H1 (cell line): ENCODE measurements around the gene NODAL. TPM values are rescaled to one million over a fixed set of nuclear protein-coding genes. Genes with fewer than 3 reads are reported as not detected.

Experiments used
- CTCF ChIA-PET: fragments of 300-600 bp; sonication (Branson Sonifier 250); formaldehyde crosslinking; loops from one replicate; lab custom pipeline; 2021; ENCODE audit not compliant: partially characterized antibody; lab: Charles Lee
- POLR2A ChIA-PET: fragments of 300-600 bp; sonication (Branson Sonifier 250); formaldehyde crosslinking; loops from one replicate; lab custom pipeline; 2021; ENCODE audit warnings: inconsistent platforms; ENCODE audit not compliant: partially characterized antibody; lab: Charles Lee
- DNase-seq, 2 experiments: peaks; one replicate each; pipeline versions ENCODE4 v3.0.0 to v3.0.0-alpha.2; 2010 to 2022; ENCODE audit warnings: low spot score in 2 of 2, low read depth in 1 of 2, mixed read lengths in 1 of 2
- FAIRE-seq: peaks from 2 replicates; lab custom pipeline; 2011; peaks lifted over from hg19 to GRCh38; lab: Jason Lieb, UNC
- H2AFZ ChIP-seq: 2 replicates; pipeline ENCODE4 v1.8.1; 2012; ENCODE audit warnings: low read length, inconsistent platforms
- H2AK5ac ChIP-seq: 2 replicates; pipeline ENCODE4 v1.6.1; 2013; ENCODE audit warnings: low read depth, low read length
- H2BK120ac ChIP-seq: replicated peaks from 2 replicates; pipeline ENCODE3; 2013; ENCODE audit warnings: low read depth, low read length, inconsistent platforms
- H2BK12ac ChIP-seq: 2 replicates; pipeline ENCODE4 v1.6.1; 2013; ENCODE audit warnings: low read depth, low read length
- H2BK15ac ChIP-seq: 2 replicates; pipeline ENCODE4 v1.6.1; 2013; ENCODE audit warnings: low read length
- H2BK20ac ChIP-seq: 2 replicates; pipeline ENCODE4 v1.6.1; 2013; ENCODE audit warnings: low read length
- H2BK5ac ChIP-seq: 2 replicates; pipeline ENCODE4 v1.6.1; 2013; ENCODE audit warnings: low read depth, low read length
- H3K14ac ChIP-seq: 2 replicates; pipeline ENCODE4 v1.6.1; 2013; ENCODE audit warnings: inconsistent platforms; ENCODE audit not compliant: insufficient read length
- H3K18ac ChIP-seq: 2 replicates; pipeline ENCODE4 v1.6.1; 2013; ENCODE audit warnings: low read length; ENCODE audit errors: extremely low read depth
- H3K23ac ChIP-seq: 2 replicates; pipeline ENCODE4 v1.6.1; 2013; ENCODE audit warnings: inconsistent platforms; ENCODE audit not compliant: insufficient read length
- H3K23me2 ChIP-seq: 2 replicates; pipeline ENCODE4 v1.6.1; 2013; ENCODE audit warnings: low read depth, low read length
- H3K27ac ChIP-seq: 2 replicates; pipeline ENCODE4 v1.6.1; 2011; ENCODE audit warnings: low read depth, low read length, inconsistent platforms
- H3K27me3 ChIP-seq, 4 experiments: replicated peaks in 1 of 4; 1 replicate in 1 of 4; 2 replicates in 3 of 4; pipeline versions ENCODE4 v1.6.1 to v1.8.1; 2011 to 2013; ENCODE audit warnings: low read length in 3 of 4, mild to moderate bottlenecking in 3 of 4, inconsistent platforms in 2 of 4, mixed read lengths in 2 of 4, moderate library complexity in 1 of 4; ENCODE audit not compliant: control insufficient read depth in 3 of 4, insufficient read depth in 3 of 4; ENCODE audit errors: extremely low read depth in 1 of 4
- H3K36me3 ChIP-seq, 4 experiments: 2 replicates each; pipeline versions ENCODE4 v1.6.1 to v1.8.1; 2011 to 2013; ENCODE audit warnings: mild to moderate bottlenecking in 4 of 4, low read length in 3 of 4, moderate library complexity in 2 of 4, control low read depth in 1 of 4, inconsistent platforms in 1 of 4; ENCODE audit not compliant: insufficient read depth in 4 of 4, control insufficient read depth in 2 of 4
- H3K4ac ChIP-seq: replicated peaks from 2 replicates; pipeline ENCODE3; 2013; ENCODE audit warnings: low read length, low read depth, mixed read lengths, inconsistent platforms; ENCODE audit not compliant: insufficient read length
- H3K4me1 ChIP-seq, 4 experiments: replicated peaks in 1 of 4; 1 replicate in 1 of 4; 2 replicates in 3 of 4; pipeline versions ENCODE4 v1.6.1 to v1.8.1; 2011 to 2013; ENCODE audit warnings: low read length in 3 of 4, inconsistent platforms in 2 of 4, mixed read lengths in 1 of 4; ENCODE audit not compliant: insufficient read depth in 4 of 4, control insufficient read depth in 3 of 4
- H3K4me2 ChIP-seq, 2 experiments: 2 replicates each; pipeline versions ENCODE4 v1.6.1 to v1.8.1; 2011 to 2013; ENCODE audit warnings: low read depth in 2 of 2, low read length in 2 of 2, control low read depth in 1 of 2, inconsistent platforms in 1 of 2, mild to moderate bottlenecking in 1 of 2; ENCODE audit not compliant: insufficient read depth in 1 of 2
- H3K4me3 ChIP-seq, 4 experiments: fragments of 200-600, 300-600 bp in 1 of 4; sonication (generic), shearing (Covaris generic), sonication (Bioruptor Twin) in 1 of 4; 2 replicates each; pipeline versions ENCODE4 v1.5.1 to v1.8.1; 2011 to 2016; ENCODE audit warnings: low read length in 4 of 4, low read depth in 3 of 4, control low read depth in 2 of 4, inconsistent platforms in 2 of 4, mild to moderate bottlenecking in 2 of 4, mixed read lengths in 1 of 4, moderate library complexity in 1 of 4; ENCODE audit not compliant: insufficient read depth in 2 of 4; ENCODE audit errors: extremely low read depth in 1 of 4
- H3K56ac ChIP-seq: replicated peaks from 2 replicates; pipeline ENCODE3; 2013; ENCODE audit warnings: low read depth, mild to moderate bottlenecking, mixed read lengths, low read length, inconsistent platforms; ENCODE audit not compliant: insufficient read length
- H3K79me1 ChIP-seq: 2 replicates; pipeline ENCODE4 v1.6.1; 2013; ENCODE audit warnings: low read depth, low read length, control low read depth
- H3K79me2 ChIP-seq, 2 experiments: 2 replicates each; pipeline versions ENCODE4 v1.6.1 to v1.8.1; 2012 to 2013; ENCODE audit warnings: low read length in 2 of 2, mild to moderate bottlenecking in 2 of 2, inconsistent platforms in 1 of 2; ENCODE audit not compliant: insufficient read depth in 2 of 2, control insufficient read depth in 1 of 2
- H3K9ac ChIP-seq, 4 experiments: replicated peaks in 1 of 4; 1 replicate in 1 of 4; 2 replicates in 3 of 4; pipeline versions ENCODE4 v1.6.1 to v1.8.1; 2011 to 2013; ENCODE audit warnings: low read depth in 3 of 4, low read length in 3 of 4, control low read depth in 2 of 4, mild to moderate bottlenecking in 2 of 4, moderate library complexity in 2 of 4, inconsistent platforms in 1 of 4; ENCODE audit errors: extremely low read depth in 1 of 4
- H3K9me3 ChIP-seq, 2 experiments: 2 replicates each; pipeline versions ENCODE4 v1.6.1 to v1.8.1; 2012 to 2013; ENCODE audit warnings: mild to moderate bottlenecking in 2 of 2, moderate library complexity in 2 of 2, control low read depth in 1 of 2, inconsistent platforms in 1 of 2, low read depth in 1 of 2, low read length in 1 of 2, mixed read lengths in 1 of 2; ENCODE audit not compliant: insufficient read depth in 2 of 2
- H4K20me1 ChIP-seq, 2 experiments: replicated peaks in 1 of 2; 2 replicates each; pipeline versions ENCODE3 to v1.8.1; 2011 to 2013; ENCODE audit warnings: inconsistent platforms in 2 of 2, low read length in 2 of 2, mild to moderate bottlenecking in 1 of 2; ENCODE audit not compliant: insufficient read depth in 2 of 2, control insufficient read depth in 1 of 2
- H4K5ac ChIP-seq: 2 replicates; pipeline ENCODE4 v1.6.1; 2013; ENCODE audit warnings: low read length, low read depth, mixed read lengths, inconsistent platforms; ENCODE audit not compliant: insufficient read length
- H4K8ac ChIP-seq: 2 replicates; pipeline ENCODE4 v1.8.0; 2013; ENCODE audit warnings: mild to moderate bottlenecking, moderate library complexity, low read length, inconsistent platforms; ENCODE audit not compliant: insufficient read depth; ENCODE audit errors: extremely low read depth
- H4K91ac ChIP-seq: replicated peaks from 2 replicates; pipeline ENCODE3; 2013; ENCODE audit warnings: low read length, mixed read lengths, inconsistent platforms; ENCODE audit not compliant: insufficient read length
- CBX8 ChIP-seq: fragments of 300-800, 300-1000 bp; sonication (generic); IDR thresholded peaks from 2 replicates; pipeline ENCODE4 v1.7.1; 2016; ENCODE audit warnings: low read depth, low read length, borderline replicate concordance
- GABPA ChIP-seq: IDR thresholded peaks from 2 replicates; pipeline ENCODE4 v1.6.1; 2011; ENCODE audit warnings: mild to moderate bottlenecking, low read length, moderate library complexity, borderline replicate concordance; ENCODE audit not compliant: insufficient read depth
- HDAC2 ChIP-seq, 2 experiments: fragments of 300-600 bp in 1 of 2; sonication (generic) in 1 of 2; IDR thresholded peaks; 2 replicates each; pipeline ENCODE4 v1.6.1; 2011 to 2012; ENCODE audit warnings: low read depth in 2 of 2, low read length in 2 of 2, mild to moderate bottlenecking in 2 of 2, moderate library complexity in 2 of 2, borderline replicate concordance in 1 of 2, inconsistent platforms in 1 of 2
- SAP30 ChIP-seq: fragments of 300-600 bp; sonication (generic); IDR thresholded peaks from 2 replicates; pipeline ENCODE4 v1.7.1; 2012; ENCODE audit warnings: low read length, moderate library complexity, mild to moderate bottlenecking, inconsistent platforms; ENCODE audit not compliant: insufficient read depth, insufficient replicate concordance
- SIRT6 ChIP-seq: IDR thresholded peaks from one replicate; pipeline ENCODE4 v1.7.1; 2012; ENCODE audit warnings: low read length, inconsistent platforms
- SUZ12 ChIP-seq: fragments of 200-600 bp; sonication (generic); IDR thresholded peaks from 2 replicates; pipeline ENCODE4 v1.6.1; 2012; ENCODE audit warnings: mild to moderate bottlenecking, inconsistent platforms, low read length, moderate library complexity, mixed read lengths
- ZNF274 ChIP-seq: IDR thresholded peaks from 2 replicates; pipeline ENCODE4 v1.7.0; 2012; ENCODE audit warnings: low read length, borderline replicate concordance; ENCODE audit errors: extremely low read depth
- WGBS, 2 experiments: shearing (Covaris generic) in 1 of 2; methylation state at CpG; one replicate each; pipeline versions ENCODE4 v1.1.6 to v1.1.7; 2013 to 2015; ENCODE audit warnings: low lambda C conversion rate in 2 of 2, mixed read lengths in 2 of 2, inconsistent platforms in 1 of 2, low coverage in 1 of 2, missing lambda C conversion rate in 1 of 2; ENCODE audit not compliant: insufficient replicate concordance in 2 of 2, insufficient coverage in 1 of 2, insufficient read length in 1 of 2; ENCODE audit errors: extremely low coverage in 1 of 2, missing lambda C conversion rate in 1 of 2; 5-methylcytosine and 5-hydroxymethylcytosine counted together
- polyA plus RNA-seq, 7 experiments: library from polyadenylated mRNA; depleted of rRNA in 3 of 7; stranded (reverse) in 5 of 7; unstranded in 2 of 7; fragments of >200 nt in 5 of 7; fragments of 200-250 nt in 2 of 7; gene quantifications; 1 replicate in 5 of 7; 2 replicates in 1 of 7; 4 replicates in 1 of 7; pipeline versions ENCODE4 v1.2.1 to v1.2.3, GENCODE V29; 2011 to 2013; ENCODE audit warnings: missing spikeins in 2 of 7, mixed read lengths in 2 of 7
- total RNA-seq: library from RNA; stranded (reverse); fragmentation: NEBNext Ultra II Directional; extraction: Animal tissue kit (Norgen Biotek cat#: 25700); gene quantifications from 2 replicates; pipeline ENCODE4 v1.2.1, GENCODE V29; 2021

NODAL gene
- total and polyA plus RNA-seq, 2 of the 8 experiments (the other 6 are each of a cell fraction or from before 2014, with no cell fraction given) = 2.0 to 7.3 TPM

- H3K14ac ChIP-seq = no peak overlapping the region
- H2BK120ac ChIP-seq = no peak overlapping the region
- H3K18ac ChIP-seq = no peak overlapping the region
- 91% methylated on average over 3 of the region's 3 CpGs; no CpG with 5 or more reads in 1 of the 2 experiments for WGBS, 2 experiments
- H2BK20ac ChIP-seq = no peak overlapping the region
- H3K4ac ChIP-seq = no peak overlapping the region
- H4K91ac ChIP-seq = no peak overlapping the region
- no peak overlapping the region for H3K27ac ChIP-seq
- no peak overlapping the region for H2AFZ ChIP-seq
- H4K20me1 ChIP-seq = no peaks in the 10 kb centered on the region
- H3K79me2 ChIP-seq = no peaks in the 10 kb centered on the region; a peak in 1 of 4 replicates
- FAIRE-seq = no peak
- CTCF ChIA-PET = interaction anchor here (1.0 kb wide), 1 partner anchor 9 kb away, joined by 3 read pairs; no protein-coding TSS in a partner anchor
- no peaks in the 10 kb centered on the region; the same call in 1 of the 2 replicates for H3K23me2 ChIP-seq
- no peak overlapping the region for H3K9ac ChIP-seq
- H3K79me1 ChIP-seq = no peaks in the 10 kb centered on the region
- H3K27me3 ChIP-seq = no peaks in the 10 kb centered on the region
- no peak overlapping the region for H2BK5ac ChIP-seq
- H3K36me3 ChIP-seq = no peaks in the 10 kb centered on the region
- H3K4me2 ChIP-seq = no peak overlapping the region
- no peak overlapping the region for H4K5ac ChIP-seq
- H3K9me3 ChIP-seq = no peaks in the 10 kb centered on the region
- no peak overlapping the region for H3K56ac ChIP-seq
- no peak overlapping the region for H3K23ac ChIP-seq
- H3K4me3 ChIP-seq = no peak overlapping the region
- H4K8ac ChIP-seq = no peak overlapping the region
- H3K4me1 ChIP-seq = no peaks in the 10 kb centered on the region; a peak in 1 of 7 replicates
- no peak overlapping the region for H2BK15ac ChIP-seq
- H2BK12ac ChIP-seq = no peak overlapping the region
- no peak for DNase-seq
- POLR2A ChIA-PET = no interaction called here
- H2AK5ac ChIP-seq = no peak overlapping the region
- TF ChIP-seq GABPA (no peak), HDAC2 (IDR thresholded peaks at IDR 0.05; ENCODE audit: borderline replicate concordance in 1 of 2, low read depth in 2 of 2, low read length in 2 of 2) (no peak), SIRT6 (no peak), CBX8 (no peak), SAP30 (no peak), SUZ12 (no peak), ZNF274 (no peak)
Measured at GRCh38 chr10:70399177-70399576, 42.3 kb downstream of the NODAL start.
